Peyer's patch (tissue), 4 donors: ENCODE results near the gene SLC12A9. TPM values are rescaled to one million over a fixed set of nuclear protein-coding genes. Genes with fewer than 3 reads are reported as not detected.

Experiments used
- small RNA-seq, 2 donors: library from RNA; depleted of rRNA; stranded (forward); fragments of <200 nt; gene quantifications; one replicate each; pipeline ENCODE3, GENCODE V24; 2016
- total RNA-seq, 4 donors: library from RNA; depleted of rRNA; stranded (reverse); fragments of >200 nt; gene quantifications; one replicate each; pipeline ENCODE4 v1.1.0, GENCODE V29; 2016

The SLC12A9 gene
- total RNA-seq, 4 donors from 2014 or later: 24.8 to 51.1 (median 28.2) TPM

Small RNA genes within 50 kb of the gene (small RNA-seq; reads per million reads assigned to genes)
- gene RN7SL549P (0 reads per million in 2 donors), gene RN7SL750P (0 reads per million in 2 donors)

Other genes starting within 250 kb of the SLC12A9 start
- 10 to 100 TPM in 1 of 4 donors, 1 to 10 TPM in 3; 5.0 to 14.2 (median 7.3) TPM for gene MOSPD3, start 240.2 kb upstream of the SLC12A9 start, total RNA-seq
- 1 to 10 TPM in 2 of 4 donors, not detected in 2; 1.6 to 2.5 TPM for gene TFR2, start 211.2 kb upstream of the SLC12A9 start, total RNA-seq
- not detected for gene ACTL6B, start 196.3 kb upstream of the SLC12A9 start, total RNA-seq
- 100 to 1,000 TPM; 123 to 236 (median 172) TPM for gene GNB2, start 179.0 kb upstream of the SLC12A9 start, total RNA-seq
- 100 to 1,000 TPM in 1 of 4 donors, 10 to 100 TPM in 3; 41.3 to 126 (median 72.9) TPM for gene GIGYF1, start 158.5 kb upstream of the SLC12A9 start, total RNA-seq
- gene POP7, start 146.6 kb upstream of the SLC12A9 start, total RNA-seq: 10 to 100 TPM; 23.9 to 38.1 (median 29.7) TPM
- not detected for gene EPO, start 132.2 kb upstream of the SLC12A9 start, total RNA-seq
- gene ZAN, start 119.1 kb upstream of the SLC12A9 start, total RNA-seq: not detected
- 10 to 100 TPM; 10.3 to 48.7 (median 31.7) TPM for gene EPHB4, start 25.2 kb upstream of the SLC12A9 start, total RNA-seq
- 10 to 100 TPM in 3 of 4 donors, 1 to 10 TPM in 1; 8.8 to 22.3 (median 15.4) TPM for gene TRIP6, start 14.7 kb downstream of the SLC12A9 start, total RNA-seq
- 100 to 1,000 TPM in 2 of 4 donors, 10 to 100 TPM in 2; 60.9 to 272 (median 113) TPM for gene SRRT, start 22.4 kb downstream of the SLC12A9 start, total RNA-seq
- gene UFSP1, start 37.0 kb downstream of the SLC12A9 start, total RNA-seq: 1 to 10 TPM; 4.1 to 7.0 (median 5.2) TPM
- 10 to 100 TPM in 3 of 4 donors, 1 to 10 TPM in 1; 3.3 to 35.4 (median 25.3) TPM for gene ACHE, start 43.2 kb downstream of the SLC12A9 start, total RNA-seq
- 100 to 1,000 TPM in 3 of 4 donors, 10 to 100 TPM in 1; 85.8 to 694 (median 395) TPM for gene MUC3A, start 96.8 kb downstream of the SLC12A9 start, total RNA-seq
- gene MUC12, start 116.9 kb downstream of the SLC12A9 start, total RNA-seq: 10 to 100 TPM in 2 of 4 donors, 1 to 10 TPM in 2; 4.8 to 31.8 (median 9.0) TPM
- 1,000 to 10,000 TPM in 1 of 4 donors, 100 to 1,000 TPM in 2, 10 to 100 TPM in 1; 64.4 to 1,011 (median 801) TPM for gene MUC17, start 167.4 kb downstream of the SLC12A9 start, total RNA-seq
- 10 to 100 TPM; 19.4 to 43.7 (median 38.3) TPM for gene TRIM56, start 232.8 kb downstream of the SLC12A9 start, total RNA-seq